Activated CD4-positive, alpha-beta memory T cell treated with anti-CD3 and anti-CD28 coated beads, Interleukin-2, amount 10 ng/mL, durations not matched to agents 7 days and 5 days (primary cell): Measurements from ENCODE around the gene ALK. TPM values are rescaled to one million over a fixed set of nuclear protein-coding genes. Genes with fewer than 3 reads are reported as not detected.

Source experiments
- CTCF ChIA-PET: fragments of 350-600 bp; sonication (Branson Sonifier 250); formaldehyde crosslinking; loops from one replicate; lab custom pipeline; 2021; ENCODE audit warnings: antibody characterized with exemption, inconsistent platforms; lab: Charles Lee
- POLR2A ChIA-PET: fragments of 350-600 bp; sonication (Branson Sonifier 250); formaldehyde crosslinking; loops from one replicate; lab custom pipeline; 2021; ENCODE audit warnings: antibody characterized with exemption; lab: Charles Lee
- DNase-seq: peaks from one replicate; pipeline ENCODE4 v3.0.0-alpha.2; 2020
- H3K27ac Mint-ChIP-seq: one replicate; pipeline ENCODE4 v1.8.0; 2021; ENCODE audit warnings: mild to moderate bottlenecking, mixed read lengths
- H3K27me3 Mint-ChIP-seq: one replicate; pipeline ENCODE4 v1.8.0; 2021; ENCODE audit warnings: mixed read lengths
- H3K36me3 Mint-ChIP-seq: one replicate; pipeline ENCODE4 v1.8.0; 2021; ENCODE audit warnings: low read depth, mixed read lengths
- H3K4me1 Mint-ChIP-seq: one replicate; pipeline ENCODE4 v1.8.0; 2021; ENCODE audit warnings: mixed read lengths
- H3K4me3 Mint-ChIP-seq: one replicate; pipeline ENCODE4 v1.8.0; 2021; ENCODE audit warnings: mild to moderate bottlenecking, mixed read lengths
- H3K9me3 Mint-ChIP-seq: one replicate; pipeline ENCODE4 v1.8.0; 2021; ENCODE audit warnings: mixed read lengths
- total RNA-seq, 2 experiments: library from RNA; stranded (reverse); gene quantifications; one replicate each; pipeline ENCODE4 v1.2.3, GENCODE V29; 2021

Gene ALK
- total RNA-seq, 2 experiments from 2014 or later, result not detected

DNA sequence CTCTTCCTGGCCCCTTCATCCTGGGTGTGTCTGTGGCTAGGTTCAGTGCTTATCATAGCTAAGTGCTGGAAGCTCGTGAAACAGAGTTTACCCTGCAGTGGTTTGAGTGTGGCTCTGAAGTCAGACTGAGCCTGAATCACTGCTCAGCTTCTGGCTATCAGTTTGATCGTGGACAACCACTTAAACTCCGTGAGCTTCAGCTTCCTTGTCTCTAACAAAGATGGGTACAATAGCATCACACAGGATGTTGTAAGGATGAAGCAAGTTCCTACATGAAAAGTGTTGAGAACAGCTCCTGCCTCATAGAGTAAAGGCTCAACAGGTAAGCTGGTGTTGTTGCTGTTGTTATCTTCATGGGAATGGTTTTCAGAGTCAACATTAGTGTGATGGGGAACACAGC is 595.8 kb downstream of the ALK start:
- H3K36me3 Mint-ChIP-seq, result no peaks in the 10 kb centered on the region
- ChIA-PET POLR2A (interaction anchor here (1.6 kb wide), 1 partner anchor 10 kb away, joined by 9 read pairs; no protein-coding TSS in a partner anchor), CTCF (interaction anchor here (0.6 to 3.1 kb wide), 4 partner anchors 11 to 291 kb away, joined by 4 to 23 read pairs (median 7); no protein-coding TSS in a partner anchor)
- H3K4me3 Mint-ChIP-seq, result no peak overlapping the region
- H3K4me1 Mint-ChIP-seq, result peaks cover 37% of the 10 kb centered on the region
- H3K9me3 Mint-ChIP-seq, result no peaks in the 10 kb centered on the region
- H3K27me3 Mint-ChIP-seq, result peaks cover 19% of the 10 kb centered on the region
- peak; percentile 33 for DNase-seq
- peak overlapping the region; percentile 41 for H3K27ac Mint-ChIP-seq

DNA sequence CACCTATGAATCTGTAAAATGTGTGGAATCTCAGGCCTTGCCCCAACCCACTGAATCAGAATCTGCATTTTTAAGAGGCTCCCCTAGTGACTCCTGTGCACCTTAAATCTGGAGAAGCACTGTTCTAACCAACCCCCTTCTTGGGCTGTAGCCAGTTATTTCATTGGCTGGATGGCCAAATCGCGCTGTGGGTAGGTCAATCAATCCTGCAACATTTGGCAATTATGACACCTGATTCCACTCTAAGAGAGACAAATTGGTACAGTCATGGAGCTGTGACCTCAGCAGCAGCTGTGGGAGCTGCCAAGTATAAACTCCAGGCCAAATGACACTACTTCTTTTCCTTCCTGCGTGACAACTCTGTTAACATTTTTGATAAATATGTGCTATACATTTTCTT is 597.4 kb downstream of the ALK start:
- DNase-seq, result no peak
- POLR2A ChIA-PET, result no interaction called here
- peaks cover 28% of the 10 kb centered on the region for H3K27me3 Mint-ChIP-seq
- no peak overlapping the region for H3K27ac Mint-ChIP-seq
- H3K36me3 Mint-ChIP-seq, result no peaks in the 10 kb centered on the region
- CTCF ChIA-PET, result interaction anchor here (1.3 to 3.1 kb wide), 4 partner anchors 9 to 885 kb away, joined by 3 to 23 read pairs (median 14); no protein-coding TSS in a partner anchor
- peaks cover 37% of the 10 kb centered on the region for H3K4me1 Mint-ChIP-seq
- no peaks in the 10 kb centered on the region for H3K9me3 Mint-ChIP-seq
- H3K4me3 Mint-ChIP-seq, result no peak overlapping the region

DNA sequence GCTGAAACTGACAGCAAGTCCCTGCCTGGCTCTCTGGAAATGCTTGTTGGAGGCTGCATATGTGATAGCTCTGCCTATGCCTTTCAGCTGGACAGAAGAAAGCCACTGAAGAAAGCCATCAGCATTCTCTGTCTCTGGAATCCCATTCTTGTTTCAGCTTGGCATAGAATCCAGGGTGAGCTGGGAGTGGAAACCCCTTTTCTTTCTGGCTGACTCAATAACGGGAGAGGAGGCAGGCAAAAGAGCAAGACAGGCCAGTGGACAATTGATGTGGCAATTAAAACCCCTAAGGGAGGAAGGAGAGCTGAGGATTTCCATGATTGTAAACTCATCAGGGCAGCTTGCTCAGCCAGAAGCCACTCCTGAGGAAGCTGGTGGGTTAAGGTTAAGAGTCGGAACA is 598.1 kb downstream of the ALK start:
- no peak overlapping the region for H3K4me3 Mint-ChIP-seq
- H3K9me3 Mint-ChIP-seq, result no peaks in the 10 kb centered on the region
- DNase-seq, result no peak
- no peak overlapping the region for H3K27ac Mint-ChIP-seq
- H3K36me3 Mint-ChIP-seq, result no peaks in the 10 kb centered on the region
- POLR2A ChIA-PET, result no interaction called here
- CTCF ChIA-PET, result interaction anchor here (1.3 to 2.7 kb wide), 3 partner anchors 8 to 885 kb away, joined by 3 to 21 read pairs (median 7); no protein-coding TSS in a partner anchor
- H3K4me1 Mint-ChIP-seq, result peaks cover 37% of the 10 kb centered on the region
- peaks cover 28% of the 10 kb centered on the region for H3K27me3 Mint-ChIP-seq

DNA sequence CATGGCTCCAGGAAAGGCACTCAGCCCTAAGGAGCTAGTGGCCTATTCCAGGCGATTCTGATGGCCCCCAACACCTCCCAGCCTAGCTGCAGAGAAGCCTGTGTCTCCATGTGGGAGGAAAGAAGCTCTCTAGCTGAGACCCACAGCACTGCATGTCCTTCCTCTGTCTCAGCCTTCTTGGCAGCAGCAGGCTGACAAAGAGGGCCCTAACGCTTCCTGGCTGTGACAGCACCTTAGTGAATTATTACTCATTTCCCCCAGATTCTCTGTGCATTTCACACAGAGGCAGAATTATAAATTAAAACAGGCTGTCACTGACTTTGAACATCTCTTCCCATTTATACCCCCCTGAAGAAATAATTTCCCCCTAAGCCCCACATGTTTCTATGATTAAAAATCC is 599.4 kb downstream of the ALK start:
- Mint-ChIP-seq H3K4me3 (no peak overlapping the region), H3K27me3 (peaks cover 23% of the 10 kb centered on the region), H3K9me3 (no peaks in the 10 kb centered on the region), H3K36me3 (no peaks in the 10 kb centered on the region), H3K4me1 (peaks cover 43% of the 10 kb centered on the region), H3K27ac (peak overlapping the region; percentile 62)
- peak; percentile 35 for DNase-seq
- ChIA-PET POLR2A (interaction anchor here (1.0 kb wide), 1 partner anchor 12 kb away, joined by 3 read pairs; no protein-coding TSS in a partner anchor), CTCF (interaction anchor here (2.7 kb wide), 1 partner anchor 13 kb away, joined by 21 read pairs; no protein-coding TSS in a partner anchor)

DNA sequence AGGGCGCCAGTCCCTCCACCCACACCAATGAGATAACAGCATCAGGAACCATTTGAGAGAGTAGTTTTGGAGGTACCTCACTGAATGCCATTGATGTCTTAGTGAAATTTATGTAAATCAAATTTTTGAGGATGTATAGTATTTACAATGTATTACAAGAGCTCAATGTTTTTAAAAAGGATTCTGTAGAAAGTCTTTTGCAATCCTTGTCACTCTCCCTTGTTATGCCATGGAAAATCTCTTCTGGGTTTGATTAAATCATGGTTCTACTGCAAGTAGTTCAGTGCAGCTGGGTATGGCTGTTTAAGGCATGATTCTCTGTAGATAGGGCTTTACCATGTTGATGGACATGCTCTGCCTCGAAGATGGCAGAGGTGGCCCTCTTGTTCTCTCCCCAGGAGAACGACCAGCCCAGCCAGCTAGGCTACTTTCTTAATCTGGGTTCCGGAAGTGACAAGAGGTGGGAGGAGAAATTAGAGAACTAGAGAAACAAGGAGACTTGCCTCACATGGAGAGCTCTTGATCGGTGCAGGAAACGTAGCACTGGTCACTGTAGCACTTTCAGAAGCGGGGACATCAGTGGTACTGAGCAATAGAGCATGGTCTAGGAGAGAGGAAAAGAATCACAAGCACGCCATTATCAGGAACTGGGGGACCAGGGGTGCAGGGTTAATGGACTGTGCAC is 603.4 kb downstream of the ALK start:
- no peak for DNase-seq
- Mint-ChIP-seq H3K4me1 (peaks cover 52% of the 10 kb centered on the region), H3K36me3 (no peaks in the 10 kb centered on the region), H3K27me3 (peaks cover 16% of the 10 kb centered on the region), H3K27ac (no peak overlapping the region), H3K4me3 (no peak overlapping the region), H3K9me3 (no peaks in the 10 kb centered on the region)
- CTCF ChIA-PET, result interaction anchor here (5.0 kb wide), 1 partner anchor 12 kb away, joined by 12 read pairs; no protein-coding TSS in a partner anchor
- POLR2A ChIA-PET, result no interaction called here

DNA sequence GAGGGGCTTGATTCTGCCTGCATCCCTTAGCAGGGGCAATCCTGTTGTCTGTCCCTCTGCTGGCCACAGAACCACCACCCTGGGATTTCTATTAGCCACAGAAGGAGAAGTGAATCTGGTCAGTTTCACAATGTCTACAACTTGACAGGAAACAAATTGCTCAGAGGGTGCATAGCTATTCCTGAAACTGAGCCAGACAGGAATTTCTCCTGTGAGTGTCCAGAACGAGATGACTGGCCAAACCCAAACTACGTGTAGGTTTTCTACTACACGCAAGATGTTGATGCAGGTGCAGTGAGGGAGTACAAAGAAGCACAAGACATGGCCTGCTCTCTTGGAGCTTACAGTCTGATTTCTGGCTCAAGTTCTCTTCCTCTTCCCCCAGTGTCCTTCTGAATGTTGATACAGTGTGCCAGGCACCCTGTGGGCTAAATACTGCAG is 604.3 kb downstream of the ALK start:
- peaks cover 16% of the 10 kb centered on the region for H3K27me3 Mint-ChIP-seq
- POLR2A ChIA-PET, result no interaction called here
- peaks cover 44% of the 10 kb centered on the region for H3K4me1 Mint-ChIP-seq

DNA sequence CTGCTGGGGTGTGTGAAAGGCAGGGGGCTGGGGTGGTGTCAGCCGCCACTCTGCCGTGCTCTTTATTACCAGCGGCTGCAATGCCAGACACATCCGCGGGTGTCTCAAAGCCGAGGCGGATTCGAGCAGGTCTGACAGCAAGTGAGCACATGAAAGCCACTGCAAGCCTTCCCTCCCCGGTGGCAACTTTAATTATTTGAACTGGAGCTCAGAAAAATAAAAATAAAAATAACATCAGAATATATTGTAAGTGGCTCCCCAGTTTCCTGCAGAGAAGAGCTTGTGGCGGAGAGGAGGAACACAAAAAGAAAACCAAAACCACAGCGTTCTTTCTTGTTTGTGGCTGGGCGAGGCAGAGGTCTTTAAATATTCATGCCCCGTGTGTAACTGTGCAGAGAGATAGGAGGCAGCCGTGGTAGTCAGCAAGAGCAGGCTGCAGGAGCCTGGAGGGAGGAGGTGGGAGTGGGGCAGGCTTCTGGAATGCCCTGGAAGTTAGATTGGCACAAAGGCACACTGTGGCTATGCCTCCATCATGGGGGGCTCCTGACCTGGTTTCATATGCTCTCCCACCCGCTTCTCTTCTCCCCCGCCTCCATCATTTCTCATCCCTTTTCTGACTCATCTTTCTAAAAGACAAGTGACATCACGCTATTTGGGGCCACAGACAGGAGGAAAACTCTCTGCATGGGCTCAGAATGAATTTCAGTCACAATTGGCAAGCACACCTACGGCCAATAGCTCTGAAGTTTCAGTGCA is 606.4 kb downstream of the ALK start:
- ChIA-PET POLR2A (interaction anchor here (1.5 kb wide), 1 partner anchor 11 kb away, joined by 9 read pairs; no protein-coding TSS in a partner anchor), CTCF (interaction anchor here (0.7 to 5.0 kb wide), 6 partner anchors 9 to 833 kb away, joined by 3 to 12 read pairs (median 5); no protein-coding TSS in a partner anchor)
- peaks cover 39% of the 10 kb centered on the region for H3K4me1 Mint-ChIP-seq
- no peaks in the 10 kb centered on the region for H3K9me3 Mint-ChIP-seq
- H3K4me3 Mint-ChIP-seq, result peak overlapping the region; percentile 66
- H3K27me3 Mint-ChIP-seq, result peaks cover 12% of the 10 kb centered on the region
- H3K36me3 Mint-ChIP-seq, result no peaks in the 10 kb centered on the region
- peak; percentile 75 for DNase-seq
- peak overlapping the region; percentile 88 for H3K27ac Mint-ChIP-seq

More for the DNA sequence above, 604.3 kb downstream of the ALK start:
- H3K36me3 Mint-ChIP-seq, result no peaks in the 10 kb centered on the region
- CTCF ChIA-PET, result interaction anchor here (5.0 kb wide), 1 partner anchor 13 kb away, joined by 12 read pairs; no protein-coding TSS in a partner anchor
- H3K27ac Mint-ChIP-seq, result no peak overlapping the region
- no peaks in the 10 kb centered on the region for H3K9me3 Mint-ChIP-seq
- DNase-seq, result no peak
- no peak overlapping the region for H3K4me3 Mint-ChIP-seq

DNA sequence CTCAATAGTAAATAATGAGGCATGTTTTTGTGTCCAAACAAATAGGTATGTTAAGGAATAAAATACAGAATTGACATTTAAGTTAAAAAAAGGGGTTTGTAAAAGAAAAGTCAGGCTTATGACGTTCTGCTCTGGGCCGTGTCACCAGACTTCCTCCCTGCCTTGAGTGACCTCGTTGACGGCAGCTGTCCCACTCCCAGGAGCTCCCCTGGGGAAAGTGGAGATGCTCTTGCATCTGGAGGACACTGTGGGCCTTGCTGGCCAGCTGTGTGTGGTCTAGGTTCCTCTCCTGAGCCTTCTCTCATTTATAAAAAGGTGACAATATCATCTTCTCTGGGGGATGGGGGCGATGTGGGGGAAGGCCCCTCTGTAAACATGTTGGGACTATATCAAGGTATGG is 609.9 kb downstream of the ALK start:
- Mint-ChIP-seq H3K9me3 (no peaks in the 10 kb centered on the region), H3K4me3 (no peak overlapping the region), H3K27me3 (peaks cover 21% of the 10 kb centered on the region), H3K27ac (no peak overlapping the region), H3K36me3 (no peaks in the 10 kb centered on the region), H3K4me1 (peaks cover 30% of the 10 kb centered on the region)
- no peak for DNase-seq
- ChIA-PET POLR2A (no interaction called here), CTCF (interaction anchor here (0.9 to 1.2 kb wide), 2 partner anchors 14 to 296 kb away, joined by 3 to 4 read pairs; no protein-coding TSS in a partner anchor)

DNA sequence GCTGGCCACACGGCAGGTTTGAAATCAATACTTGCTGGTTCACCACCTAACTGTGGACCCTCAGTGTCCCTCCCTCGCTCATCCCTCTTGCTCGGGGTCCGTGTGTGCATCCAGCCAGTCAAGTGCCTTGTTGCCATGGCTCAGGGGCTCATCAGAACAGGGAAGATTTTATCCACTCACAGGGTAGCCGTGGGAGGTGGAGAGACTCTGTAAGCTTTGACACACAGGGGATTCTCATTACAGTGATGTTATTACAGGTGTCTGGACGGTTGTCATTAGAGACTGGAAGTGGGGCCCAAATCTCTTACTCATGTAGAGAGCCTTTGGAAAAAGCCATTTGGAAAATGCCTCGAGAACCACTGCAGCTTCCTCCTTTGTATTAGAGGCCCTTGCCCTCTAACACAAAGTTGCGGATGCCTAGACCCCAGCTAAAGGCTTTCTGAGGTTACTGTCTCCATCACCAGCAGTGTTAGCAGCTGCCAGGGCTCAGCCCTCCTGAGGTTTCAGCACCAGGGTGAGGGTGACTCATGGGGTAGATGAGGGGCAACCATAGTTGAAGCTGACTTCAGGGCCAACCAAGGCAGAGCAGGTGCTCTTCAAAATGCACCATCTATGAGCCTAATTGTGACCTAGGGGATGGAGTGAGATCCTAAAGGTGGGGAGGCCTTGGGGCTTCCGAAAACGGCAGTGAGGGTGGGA is 610.6 kb downstream of the ALK start:
- no peaks in the 10 kb centered on the region for H3K9me3 Mint-ChIP-seq
- H3K27me3 Mint-ChIP-seq, result peaks cover 23% of the 10 kb centered on the region
- no peaks in the 10 kb centered on the region for H3K36me3 Mint-ChIP-seq
- no peak overlapping the region for H3K4me3 Mint-ChIP-seq
- H3K27ac Mint-ChIP-seq, result no peak overlapping the region
- CTCF ChIA-PET, result interaction anchor here (0.9 to 4.1 kb wide), 7 partner anchors 12 to 296 kb away, joined by 3 to 23 read pairs (median 6); no protein-coding TSS in a partner anchor
- DNase-seq, result no peak
- POLR2A ChIA-PET, result interaction anchor here (1.2 kb wide), 1 partner anchor 11 kb away, joined by 3 read pairs; no protein-coding TSS in a partner anchor
- peaks cover 27% of the 10 kb centered on the region for H3K4me1 Mint-ChIP-seq

DNA sequence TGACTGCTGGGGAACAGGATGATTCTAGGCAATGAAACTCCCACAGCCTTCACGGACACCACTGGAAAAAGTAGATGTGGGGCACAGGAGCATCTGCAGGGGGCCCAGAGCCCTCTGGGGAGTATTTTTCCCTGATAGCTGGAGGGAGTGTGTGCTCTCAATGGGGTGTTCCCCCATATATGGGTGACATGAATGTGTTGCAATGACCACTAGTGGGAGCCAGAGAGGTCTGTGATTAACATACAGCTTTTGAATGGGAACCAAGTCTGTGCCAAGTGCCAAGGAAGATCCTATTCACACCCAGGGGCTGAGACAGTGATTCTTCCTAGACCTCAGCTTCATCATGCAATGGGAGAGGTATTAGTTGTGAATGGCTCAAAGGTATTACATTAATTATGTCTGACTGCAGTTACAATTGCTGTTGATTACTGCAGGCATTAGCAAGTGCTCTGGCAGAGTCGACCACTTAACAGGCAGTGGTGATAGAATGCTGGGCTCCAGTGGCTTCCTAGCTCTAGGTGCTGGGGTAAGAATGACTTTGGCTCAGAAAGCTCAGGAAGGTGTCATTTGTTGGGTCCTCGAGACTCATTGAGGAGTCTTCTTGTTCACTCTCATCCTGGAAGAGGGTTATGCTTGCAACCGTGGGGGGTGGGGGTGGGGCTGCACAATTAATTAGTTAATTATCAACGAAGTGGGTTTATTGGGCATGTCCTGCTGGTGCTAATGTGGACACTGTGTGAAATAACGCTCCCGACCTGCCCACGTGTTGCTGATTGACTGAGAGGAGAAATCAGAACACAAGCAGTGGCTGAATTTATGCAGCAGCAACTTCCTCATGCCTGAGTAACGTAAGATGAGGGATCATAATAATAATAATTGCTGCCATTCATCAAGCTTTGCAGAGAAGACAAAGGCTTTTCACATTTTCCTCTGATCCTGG is 612.0 kb downstream of the ALK start:
- H3K9me3 Mint-ChIP-seq, result no peaks in the 10 kb centered on the region
- H3K27me3 Mint-ChIP-seq, result peaks cover 23% of the 10 kb centered on the region
- ChIA-PET POLR2A (interaction anchor here (1.2 kb wide), 1 partner anchor 13 kb away, joined by 3 read pairs; no protein-coding TSS in a partner anchor), CTCF (interaction anchor here (0.7 to 4.1 kb wide), 23 partner anchors 10 to 763 kb away, joined by 3 to 23 read pairs (median 4); no protein-coding TSS in a partner anchor)
- H3K4me3 Mint-ChIP-seq, result no peak overlapping the region
- H3K36me3 Mint-ChIP-seq, result no peaks in the 10 kb centered on the region
- H3K27ac Mint-ChIP-seq, result no peak overlapping the region
- peaks cover 13% of the 10 kb centered on the region for H3K4me1 Mint-ChIP-seq
- DNase-seq, result peak; percentile 50

DNA sequence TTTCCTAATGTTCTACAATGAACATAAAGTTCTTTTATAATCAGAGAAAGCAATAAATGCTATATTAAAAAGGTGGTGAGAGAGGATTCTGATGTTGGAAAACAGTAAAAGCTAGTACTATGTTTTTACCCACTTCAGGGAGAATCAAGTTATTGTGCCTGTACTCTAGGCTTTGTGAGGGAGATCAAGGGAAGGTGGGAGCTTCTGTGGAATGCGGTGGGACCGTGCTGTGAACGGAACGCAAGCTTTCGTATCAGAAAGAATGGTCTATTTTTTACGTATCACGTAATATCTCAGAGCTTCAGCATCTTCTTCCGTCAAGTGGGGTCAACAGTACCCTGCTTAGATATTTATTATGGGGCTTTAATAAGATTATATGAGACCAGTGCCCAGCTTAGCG is 613.0 kb downstream of the ALK start:
- Mint-ChIP-seq H3K27ac (no peak overlapping the region), H3K27me3 (peaks cover 23% of the 10 kb centered on the region), H3K36me3 (no peaks in the 10 kb centered on the region), H3K4me1 (peaks cover 3% of the 10 kb centered on the region), H3K9me3 (no peaks in the 10 kb centered on the region), H3K4me3 (no peak overlapping the region)
- DNase-seq, result no peak
- ChIA-PET CTCF (interaction anchor here (0.7 to 4.1 kb wide), 15 partner anchors 10 to 764 kb away, joined by 3 to 23 read pairs (median 5); no protein-coding TSS in a partner anchor), POLR2A (no interaction called here)
